SK-N-SH (cell line): ENCODE data around the gene DHX29. TPM values are rescaled to one million over a fixed set of nuclear protein-coding genes. Genes with fewer than 3 reads are reported as not detected.
A peak's percentile ranks its signal among the peaks of the same experiment; 100 is the strongest.

Source experiments
- CTCF ChIA-PET: fragments of 300-600, 350-600 bp; formaldehyde crosslinking; extraction: SDS; loops from one replicate; lab custom pipeline; 2021; lab: Yijun Ruan, JAX
- POLR2A ChIA-PET: fragments of 350-600 bp; sonication (Branson Sonifier 250); formaldehyde crosslinking; extraction: SDS; loops from one replicate; lab custom pipeline; 2020; ENCODE audit warnings: antibody characterized with exemption, inconsistent platforms; lab: Yijun Ruan, JAX
- DNase-seq: peaks from one replicate; pipeline ENCODE4 v3.0.0; 2012
- H2AFZ ChIP-seq: fragments of 200-600 bp; sonication (generic); 2 replicates; pipeline ENCODE4 v1.8.1; 2016; ENCODE audit warnings: antibody characterized with exemption, mild to moderate bottlenecking, low read depth
- H3F3A ChIP-seq: fragments of 200-600 bp; sonication (generic); replicated peaks from 2 replicates; pipeline ENCODE3; 2016; ENCODE audit warnings: antibody characterized with exemption, mild to moderate bottlenecking; ENCODE audit not compliant: insufficient read depth
- H3K27ac ChIP-seq, 2 experiments: fragments of 200-500 bp in 1 of 2; fragments of 200-600 bp in 1 of 2; sonication (Bioruptor generic) in 1 of 2; sonication (generic), shearing (Covaris generic) in 1 of 2; 2 replicates each; pipeline versions ENCODE4 v1.5.1 to v1.6.1; 2014 to 2016; ENCODE audit warnings: low read depth in 2 of 2, inconsistent platforms in 1 of 2, low read length in 1 of 2, mild to moderate bottlenecking in 1 of 2, mixed read lengths in 1 of 2
- H3K27me3 ChIP-seq: fragments of 200-600 bp; sonication (generic), shearing (Covaris generic); 2 replicates; pipeline ENCODE4 v1.6.1; 2016; ENCODE audit warnings: mixed run types; ENCODE audit not compliant: insufficient read depth
- H3K36me3 ChIP-seq, 2 experiments: fragments of 200-500 bp in 1 of 2; fragments of 200-600 bp in 1 of 2; sonication (Bioruptor generic) in 1 of 2; sonication (generic) in 1 of 2; replicated peaks in 1 of 2; 2 replicates each; pipeline versions ENCODE3 to v1.5.1; 2014 to 2016; ENCODE audit warnings: low read length in 1 of 2, mild to moderate bottlenecking in 1 of 2; ENCODE audit not compliant: insufficient read depth in 2 of 2, control insufficient read depth in 1 of 2
- H3K4me1 ChIP-seq, 2 experiments: fragments of 200-500 bp in 1 of 2; fragments of 200-600 bp in 1 of 2; sonication (Bioruptor generic) in 1 of 2; sonication (generic), shearing (Covaris generic) in 1 of 2; 2 replicates each; pipeline versions ENCODE4 v1.5.1 to v1.6.1; 2014 to 2016; ENCODE audit warnings: low read depth in 1 of 2, low read length in 1 of 2, mixed run types in 1 of 2; ENCODE audit not compliant: insufficient read depth in 2 of 2, control insufficient read depth in 1 of 2
- H3K4me2 ChIP-seq: fragments of 200-600 bp; sonication (generic), shearing (Covaris generic); 2 replicates; pipeline ENCODE4 v1.6.1; 2017; ENCODE audit warnings: mixed run types
- H3K4me3 ChIP-seq, 2 experiments: fragments of 200-500 bp in 1 of 2; fragments of 200-600 bp in 1 of 2; sonication (Bioruptor generic) in 1 of 2; sonication (generic), shearing (Covaris generic) in 1 of 2; 2 replicates each; pipeline versions ENCODE4 v1.5.1 to v1.8.1; 2014 to 2016; ENCODE audit warnings: low read depth in 2 of 2, inconsistent platforms in 1 of 2, low read length in 1 of 2, mild to moderate bottlenecking in 1 of 2, mixed read lengths in 1 of 2, moderate library complexity in 1 of 2
- H3K79me2 ChIP-seq: fragments of 200-600 bp; sonication (generic); 2 replicates; pipeline ENCODE4 v1.8.1; 2017; ENCODE audit warnings: mild to moderate bottlenecking; ENCODE audit not compliant: insufficient read depth
- H3K9ac ChIP-seq: fragments of 200-600 bp; sonication (generic); 2 replicates; pipeline ENCODE4 v1.6.1; 2017; ENCODE audit warnings: mixed run types
- H3K9me2 ChIP-seq: fragments of 200-600 bp; sonication (generic); 2 replicates; pipeline ENCODE4 v1.6.1; 2017; ENCODE audit warnings: mixed run types
- H3K9me3 ChIP-seq: fragments of 200-600 bp; sonication (generic); 2 replicates; pipeline ENCODE4 v1.6.1; 2017; ENCODE audit warnings: mixed run types, mild to moderate bottlenecking, moderate library complexity
- H4K20me1 ChIP-seq: fragments of 200-600 bp; sonication (generic); 2 replicates; pipeline ENCODE4 v1.6.1; 2017; ENCODE audit warnings: mild to moderate bottlenecking, mixed run types; ENCODE audit not compliant: insufficient read depth
- ELF1 ChIP-seq: IDR thresholded peaks from 2 replicates; pipeline ENCODE4 v1.4.0; 2012
- FOSL2 ChIP-seq: IDR thresholded peaks from 2 replicates; pipeline ENCODE4 v1.4.0; 2012; ENCODE audit warnings: low read depth, mild to moderate bottlenecking, moderate library complexity, borderline replicate concordance
- GABPA ChIP-seq: IDR thresholded peaks from 2 replicates; pipeline ENCODE4 v1.4.0; 2012; ENCODE audit warnings: low read depth, mild to moderate bottlenecking
- JUND ChIP-seq: IDR thresholded peaks from 2 replicates; pipeline ENCODE4 v1.4.0; 2012
- MEF2A ChIP-seq: IDR thresholded peaks from 2 replicates; pipeline ENCODE4 v1.4.0; 2012; ENCODE audit warnings: low read depth, borderline replicate concordance
- MXI1 ChIP-seq: IDR thresholded peaks from 2 replicates; pipeline ENCODE4 v1.6.1; 2012; ENCODE audit warnings: mild to moderate bottlenecking, low read depth, low read length, improper control_type of control experiment
- NRF1 ChIP-seq: IDR thresholded peaks from 2 replicates; pipeline ENCODE4 v1.6.1; 2012; ENCODE audit warnings: low read depth, mild to moderate bottlenecking, low read length
- POLR2AphosphoS5 ChIP-seq: IDR thresholded peaks from 2 replicates; pipeline ENCODE4 v1.6.1; 2012; ENCODE audit warnings: low read depth, low read length
- SIN3A ChIP-seq: IDR thresholded peaks from 2 replicates; pipeline ENCODE4 v1.6.1; 2012; ENCODE audit warnings: low read depth, mild to moderate bottlenecking, low read length, moderate library complexity, borderline replicate concordance
- SMC3 ChIP-seq: IDR thresholded peaks from 2 replicates; pipeline ENCODE4 v1.6.1; 2012; ENCODE audit warnings: low read depth, low read length, improper control_type of control experiment
- WGBS: methylation state at CpG from one replicate; pipeline ENCODE4 v1.1.6; 2017; ENCODE audit warnings: low lambda C conversion rate; 5-methylcytosine and 5-hydroxymethylcytosine counted together
- polyA plus RNA-seq, 3 experiments: library from polyadenylated mRNA; depleted of rRNA; stranded (reverse); fragments of >200 nt; gene quantifications; 2 replicates each; pipeline ENCODE4 v1.2.3, GENCODE V29; 2012
- TF ChIP-seq, protein P1 (sequence below): IDR thresholded peaks from 2 replicates; pipeline ENCODE4; 2012
- TF ChIP-seq, protein P2 (sequence below): IDR thresholded peaks from 2 replicates; pipeline ENCODE4 v1.4.0; 2012; ENCODE audit warnings: low read depth, borderline replicate concordance

DHX29 gene
- polyA plus RNA-seq, 1 of the 3 experiments (the other 2 are of a cell fraction): 2.1 TPM

DNA sequence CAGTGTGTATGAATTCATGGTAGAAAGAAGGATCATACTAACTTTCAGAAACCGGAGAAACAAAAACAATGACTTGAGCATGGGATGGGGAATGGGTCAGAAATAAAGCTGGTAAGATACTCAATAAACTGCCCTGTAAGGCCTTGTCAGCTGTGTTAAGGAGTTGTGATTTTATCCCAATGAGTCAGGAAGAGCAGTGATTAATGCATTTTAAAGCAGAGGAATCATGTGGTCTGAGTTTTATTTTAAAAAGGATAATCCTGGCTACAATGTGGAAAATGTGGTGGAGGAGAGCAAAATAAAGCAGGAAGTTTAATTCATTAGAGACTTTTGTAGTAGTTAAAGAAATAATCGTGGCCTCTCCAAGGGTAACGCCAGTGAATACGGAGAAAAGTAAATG, 28.7 kb downstream of the DHX29 start:
- TF ChIP-seq, protein P1, sequence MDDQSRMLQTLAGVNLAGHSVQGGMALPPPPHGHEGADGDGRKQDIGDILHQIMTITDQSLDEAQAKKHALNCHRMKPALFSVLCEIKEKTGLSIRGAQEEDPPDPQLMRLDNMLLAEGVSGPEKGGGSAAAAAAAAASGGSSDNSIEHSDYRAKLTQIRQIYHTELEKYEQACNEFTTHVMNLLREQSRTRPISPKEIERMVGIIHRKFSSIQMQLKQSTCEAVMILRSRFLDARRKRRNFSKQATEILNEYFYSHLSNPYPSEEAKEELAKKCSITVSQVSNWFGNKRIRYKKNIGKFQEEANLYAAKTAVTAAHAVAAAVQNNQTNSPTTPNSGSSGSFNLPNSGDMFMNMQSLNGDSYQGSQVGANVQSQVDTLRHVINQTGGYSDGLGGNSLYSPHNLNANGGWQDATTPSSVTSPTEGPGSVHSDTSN: peak; percentile 55
- TF ChIP-seq FOSL2: peak; percentile 54; the same call in 1 of the 2 replicates
- no peak for TF ChIP-seq ELF1
- H3K9me3 ChIP-seq: no peaks in the 10 kb centered on the region
- H3K4me2 ChIP-seq: no peak overlapping the region
- no peak overlapping the region for H3K9ac ChIP-seq
- ChIA-PET POLR2A (no interaction called here), CTCF (no interaction called here)
- peaks cover 8% of the 10 kb centered on the region for H3F3A ChIP-seq
- H4K20me1 ChIP-seq: no peaks in the 10 kb centered on the region
- H3K4me3 ChIP-seq: no peak overlapping the region
- no peaks in the 10 kb centered on the region for H3K27me3 ChIP-seq
- H3K79me2 ChIP-seq: no peaks in the 10 kb centered on the region
- WGBS: 94% methylated on average over 4 of the region's 4 CpGs
- peak overlapping the region in 1 of 2 experiments; percentile 52; a peak in 2 of 4 replicates for H3K27ac ChIP-seq
- no peaks in the 10 kb centered on the region for H3K4me1 ChIP-seq
- no peak overlapping the region for H2AFZ ChIP-seq
- no peak for DNase-seq
- peaks cover 55 to 77% of the 10 kb centered on the region in 2 experiments for H3K36me3 ChIP-seq
- no peaks in the 10 kb centered on the region for H3K9me2 ChIP-seq

DNA sequence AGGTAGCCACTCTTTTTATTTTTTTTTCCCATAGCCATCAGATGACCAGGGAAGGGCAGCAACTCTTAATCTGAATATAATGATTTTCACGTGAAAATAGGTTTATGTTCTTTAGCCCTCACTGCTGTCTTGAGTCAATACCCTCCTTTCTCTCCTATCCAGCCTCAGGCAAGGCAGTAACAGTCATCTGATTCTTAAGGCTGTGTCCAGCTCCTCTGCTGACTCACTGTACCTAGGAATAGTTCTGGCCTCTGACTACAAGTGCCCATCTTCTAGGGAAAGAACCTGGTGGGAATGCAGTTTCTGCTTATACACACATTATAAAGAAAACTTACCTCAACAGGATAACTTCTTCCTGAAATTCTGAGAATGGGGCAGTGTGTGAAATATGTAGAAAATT, 30.7 kb downstream of the DHX29 start:
- H2AFZ ChIP-seq: no peak overlapping the region
- no peaks in the 10 kb centered on the region for H3K79me2 ChIP-seq
- WGBS: 87% methylated on average over 1 of the region's 1 CpG
- ChIA-PET CTCF (no interaction called here), POLR2A (no interaction called here)
- no peaks in the 10 kb centered on the region for H3K4me1 ChIP-seq
- H3K9me3 ChIP-seq: no peaks in the 10 kb centered on the region
- no peak overlapping the region for H3K4me3 ChIP-seq
- H3K4me2 ChIP-seq: no peak overlapping the region
- H4K20me1 ChIP-seq: no peaks in the 10 kb centered on the region
- H3K36me3 ChIP-seq: peaks cover 58 to 72% of the 10 kb centered on the region in 2 experiments
- peaks cover 8% of the 10 kb centered on the region for H3F3A ChIP-seq
- no peaks in the 10 kb centered on the region for H3K27me3 ChIP-seq
- TF ChIP-seq, protein P2, sequence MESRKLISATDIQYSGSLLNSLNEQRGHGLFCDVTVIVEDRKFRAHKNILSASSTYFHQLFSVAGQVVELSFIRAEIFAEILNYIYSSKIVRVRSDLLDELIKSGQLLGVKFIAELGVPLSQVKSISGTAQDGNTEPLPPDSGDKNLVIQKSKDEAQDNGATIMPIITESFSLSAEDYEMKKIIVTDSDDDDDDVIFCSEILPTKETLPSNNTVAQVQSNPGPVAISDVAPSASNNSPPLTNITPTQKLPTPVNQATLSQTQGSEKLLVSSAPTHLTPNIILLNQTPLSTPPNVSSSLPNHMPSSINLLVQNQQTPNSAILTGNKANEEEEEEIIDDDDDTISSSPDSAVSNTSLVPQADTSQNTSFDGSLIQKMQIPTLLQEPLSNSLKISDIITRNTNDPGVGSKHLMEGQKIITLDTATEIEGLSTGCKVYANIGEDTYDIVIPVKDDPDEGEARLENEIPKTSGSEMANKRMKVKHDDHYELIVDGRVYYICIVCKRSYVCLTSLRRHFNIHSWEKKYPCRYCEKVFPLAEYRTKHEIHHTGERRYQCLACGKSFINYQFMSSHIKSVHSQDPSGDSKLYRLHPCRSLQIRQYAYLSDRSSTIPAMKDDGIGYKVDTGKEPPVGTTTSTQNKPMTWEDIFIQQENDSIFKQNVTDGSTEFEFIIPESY: no peak
- TF ChIP-seq NRF1 (no peak), SIN3A (no peak)
- TF ChIP-seq, all 33 proteins: peak for 0
- Histone ChIP-seq H3K27ac (no peak overlapping the region), H3K9me2 (no peaks in the 10 kb centered on the region), H3K9ac (no peak overlapping the region)
- DNase-seq: no peak

DNA sequence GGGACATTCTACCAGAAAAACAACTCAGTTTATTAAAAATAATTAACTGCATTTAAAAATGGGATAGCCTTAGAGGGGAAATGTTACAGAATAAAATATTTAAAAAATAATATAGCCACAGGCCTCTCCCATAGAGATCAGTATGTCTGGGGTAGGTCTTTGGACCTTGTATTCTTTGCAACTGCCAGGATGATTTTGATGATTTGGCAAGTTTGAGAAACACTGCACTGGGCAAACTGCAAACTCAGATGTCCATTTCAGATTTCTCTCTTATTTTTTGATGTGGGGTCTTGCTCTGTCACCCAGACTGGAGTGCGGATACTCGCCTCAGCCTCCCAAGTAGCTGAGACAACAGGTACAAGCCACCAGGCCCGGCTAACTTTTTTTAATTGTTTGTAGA, 49.2 kb downstream of the DHX29 start:
- Histone ChIP-seq H3K36me3 (peaks cover 74 to 80% of the 10 kb centered on the region in 2 experiments), H3K9me3 (no peaks in the 10 kb centered on the region), H3K9me2 (no peaks in the 10 kb centered on the region), H3K27me3 (no peaks in the 10 kb centered on the region), H3F3A (peaks cover 4% of the 10 kb centered on the region), H4K20me1 (no peaks in the 10 kb centered on the region), H3K79me2 (no peaks in the 10 kb centered on the region), H3K4me1 (no peaks in the 10 kb centered on the region), H3K9ac (no peak overlapping the region), H3K27ac (no peak overlapping the region), H3K4me3 (no peak overlapping the region), H3K4me2 (no peak overlapping the region), H2AFZ (no peak overlapping the region)
- DNase-seq: no peak
- TF ChIP-seq GABPA: no peak
- no peak for TF ChIP-seq NRF1
- TF ChIP-seq MXI1: no peak
- no peak for TF ChIP-seq JUND
- TF ChIP-seq SMC3: no peak
- no peak for TF ChIP-seq MEF2A
- TF ChIP-seq FOSL2: no peak
- no peak for TF ChIP-seq POLR2AphosphoS5
- WGBS: 91% methylated on average over 3 of the region's 3 CpGs
- ChIA-PET CTCF (no interaction called here), POLR2A (no interaction called here)
